ENCODE results near the gene MAN1A1. TPM values are rescaled to one million over a fixed set of nuclear protein-coding genes. Genes with fewer than 3 reads are reported as not detected.

The MAN1A1 gene
- polyA plus RNA-seq, 1 donor from 2014 or later, result 4.6 TPM

DNA sequence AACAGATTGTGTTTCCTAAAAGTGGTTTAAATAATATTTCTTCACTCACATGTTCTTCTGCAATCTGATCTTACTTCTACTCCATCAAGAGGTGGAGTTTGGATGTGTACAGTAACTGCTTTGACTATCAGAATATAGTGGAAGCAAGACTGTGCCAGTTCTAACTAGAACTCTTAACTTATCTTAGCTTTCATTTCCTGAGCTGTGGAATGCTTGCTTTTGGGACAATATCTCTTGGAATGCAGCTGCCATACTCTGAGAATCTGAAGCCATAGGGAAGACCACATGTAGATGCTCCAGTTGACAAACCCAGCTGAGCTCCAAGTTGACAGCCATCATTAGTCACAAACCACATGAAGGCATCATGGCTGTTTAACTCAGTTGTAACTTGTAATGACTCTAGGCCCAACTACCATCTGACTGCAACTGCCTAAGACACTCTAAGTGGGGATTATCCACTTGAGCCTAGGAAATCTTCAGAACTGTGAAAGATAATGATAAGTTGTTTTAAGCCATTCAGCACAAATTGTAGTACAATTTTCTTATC lies 40.8 kb upstream of the MAN1A1 start:
- no peak overlapping the region for H3K4me3 ChIP-seq (ENCODE audit: low read length)

DNA sequence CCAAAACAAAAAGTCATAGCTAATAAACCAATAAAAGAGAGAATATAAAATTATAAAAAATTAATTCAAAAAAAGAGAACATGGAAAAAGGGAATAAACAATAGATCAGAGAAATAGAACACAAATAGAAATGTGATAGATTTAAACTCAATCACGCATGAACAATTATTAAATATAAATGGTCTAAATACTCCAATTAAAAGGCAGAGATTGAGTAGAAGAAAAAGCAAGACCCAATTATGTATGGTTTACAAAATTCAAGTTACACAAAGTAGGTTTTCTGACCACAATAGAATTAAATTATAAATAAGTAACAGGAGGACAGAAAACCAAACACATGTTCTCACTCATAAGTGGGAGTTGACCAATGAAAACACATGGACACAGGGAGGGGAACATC lies 36.4 kb upstream of the MAN1A1 start:
- H3K9me2 ChIP-seq (ENCODE audit: insufficient read depth, low read length), result no peaks in the 10 kb centered on the region

More for the DNA sequence above, 40.8 kb upstream of the MAN1A1 start:
- no peak overlapping the region for H2AFZ ChIP-seq (ENCODE audit: low read depth, low read length)
- no peak overlapping the region for H3K27ac ChIP-seq (ENCODE audit: low read length)
- H3K36me3 ChIP-seq (ENCODE audit: insufficient read depth, low read length), result no peaks in the 10 kb centered on the region
- H4K20me1 ChIP-seq (ENCODE audit: insufficient read depth), result no peaks in the 10 kb centered on the region
- no peaks in the 10 kb centered on the region for H3K9me3 ChIP-seq (ENCODE audit: low read length)
- no peak overlapping the region for H3K4me2 ChIP-seq (ENCODE audit: low read length)
- H3K27me3 ChIP-seq (ENCODE audit: insufficient read depth, low read depth, low read length), result no peaks in the 10 kb centered on the region
- no peaks in the 10 kb centered on the region for H3K79me2 ChIP-seq (replicated peaks; ENCODE audit: insufficient read depth, low read length)
- TF ChIP-seq, protein P1, sequence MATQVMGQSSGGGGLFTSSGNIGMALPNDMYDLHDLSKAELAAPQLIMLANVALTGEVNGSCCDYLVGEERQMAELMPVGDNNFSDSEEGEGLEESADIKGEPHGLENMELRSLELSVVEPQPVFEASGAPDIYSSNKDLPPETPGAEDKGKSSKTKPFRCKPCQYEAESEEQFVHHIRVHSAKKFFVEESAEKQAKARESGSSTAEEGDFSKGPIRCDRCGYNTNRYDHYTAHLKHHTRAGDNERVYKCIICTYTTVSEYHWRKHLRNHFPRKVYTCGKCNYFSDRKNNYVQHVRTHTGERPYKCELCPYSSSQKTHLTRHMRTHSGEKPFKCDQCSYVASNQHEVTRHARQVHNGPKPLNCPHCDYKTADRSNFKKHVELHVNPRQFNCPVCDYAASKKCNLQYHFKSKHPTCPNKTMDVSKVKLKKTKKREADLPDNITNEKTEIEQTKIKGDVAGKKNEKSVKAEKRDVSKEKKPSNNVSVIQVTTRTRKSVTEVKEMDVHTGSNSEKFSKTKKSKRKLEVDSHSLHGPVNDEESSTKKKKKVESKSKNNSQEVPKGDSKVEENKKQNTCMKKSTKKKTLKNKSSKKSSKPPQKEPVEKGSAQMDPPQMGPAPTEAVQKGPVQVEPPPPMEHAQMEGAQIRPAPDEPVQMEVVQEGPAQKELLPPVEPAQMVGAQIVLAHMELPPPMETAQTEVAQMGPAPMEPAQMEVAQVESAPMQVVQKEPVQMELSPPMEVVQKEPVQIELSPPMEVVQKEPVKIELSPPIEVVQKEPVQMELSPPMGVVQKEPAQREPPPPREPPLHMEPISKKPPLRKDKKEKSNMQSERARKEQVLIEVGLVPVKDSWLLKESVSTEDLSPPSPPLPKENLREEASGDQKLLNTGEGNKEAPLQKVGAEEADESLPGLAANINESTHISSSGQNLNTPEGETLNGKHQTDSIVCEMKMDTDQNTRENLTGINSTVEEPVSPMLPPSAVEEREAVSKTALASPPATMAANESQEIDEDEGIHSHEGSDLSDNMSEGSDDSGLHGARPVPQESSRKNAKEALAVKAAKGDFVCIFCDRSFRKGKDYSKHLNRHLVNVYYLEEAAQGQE (IDR thresholded peaks at IDR 0.05; ENCODE audit: borderline replicate concordance), result no peak
- TF ChIP-seq MXI1 (conservative IDR thresholded peaks at IDR 0.05; ENCODE audit: poor library complexity, severe bottlenecking), result no peak
- no peak for TF ChIP-seq EZH2 (IDR thresholded peaks at IDR 0.05; ENCODE audit: borderline replicate concordance, insufficient read depth, low read length, poor library complexity, severe bottlenecking)
- no peak for TF ChIP-seq EP300 (conservative IDR thresholded peaks at IDR 0.05; ENCODE audit: poor library complexity, severe bottlenecking)
- no peak for TF ChIP-seq SMC3 (conservative IDR thresholded peaks at IDR 0.05; ENCODE audit: poor library complexity)
- no peak for TF ChIP-seq RAD21 (conservative IDR thresholded peaks at IDR 0.05)
- TF ChIP-seq, protein P2, sequence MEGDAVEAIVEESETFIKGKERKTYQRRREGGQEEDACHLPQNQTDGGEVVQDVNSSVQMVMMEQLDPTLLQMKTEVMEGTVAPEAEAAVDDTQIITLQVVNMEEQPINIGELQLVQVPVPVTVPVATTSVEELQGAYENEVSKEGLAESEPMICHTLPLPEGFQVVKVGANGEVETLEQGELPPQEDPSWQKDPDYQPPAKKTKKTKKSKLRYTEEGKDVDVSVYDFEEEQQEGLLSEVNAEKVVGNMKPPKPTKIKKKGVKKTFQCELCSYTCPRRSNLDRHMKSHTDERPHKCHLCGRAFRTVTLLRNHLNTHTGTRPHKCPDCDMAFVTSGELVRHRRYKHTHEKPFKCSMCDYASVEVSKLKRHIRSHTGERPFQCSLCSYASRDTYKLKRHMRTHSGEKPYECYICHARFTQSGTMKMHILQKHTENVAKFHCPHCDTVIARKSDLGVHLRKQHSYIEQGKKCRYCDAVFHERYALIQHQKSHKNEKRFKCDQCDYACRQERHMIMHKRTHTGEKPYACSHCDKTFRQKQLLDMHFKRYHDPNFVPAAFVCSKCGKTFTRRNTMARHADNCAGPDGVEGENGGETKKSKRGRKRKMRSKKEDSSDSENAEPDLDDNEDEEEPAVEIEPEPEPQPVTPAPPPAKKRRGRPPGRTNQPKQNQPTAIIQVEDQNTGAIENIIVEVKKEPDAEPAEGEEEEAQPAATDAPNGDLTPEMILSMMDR (IDR thresholded peaks at IDR 0.05; ENCODE audit: poor library complexity, severe bottlenecking), result no peak
- TF ChIP-seq POLR2AphosphoS5 (IDR thresholded peaks at IDR 0.05), result no peak
- H3F3A ChIP-seq (ENCODE audit: insufficient read depth, low read length, poor library complexity, severe bottlenecking), result no peaks in the 10 kb centered on the region
- H3K9ac ChIP-seq (ENCODE audit: low read length), result no peak overlapping the region
- no peaks in the 10 kb centered on the region for H3K9me2 ChIP-seq (ENCODE audit: insufficient read depth, low read length)

DNA sequence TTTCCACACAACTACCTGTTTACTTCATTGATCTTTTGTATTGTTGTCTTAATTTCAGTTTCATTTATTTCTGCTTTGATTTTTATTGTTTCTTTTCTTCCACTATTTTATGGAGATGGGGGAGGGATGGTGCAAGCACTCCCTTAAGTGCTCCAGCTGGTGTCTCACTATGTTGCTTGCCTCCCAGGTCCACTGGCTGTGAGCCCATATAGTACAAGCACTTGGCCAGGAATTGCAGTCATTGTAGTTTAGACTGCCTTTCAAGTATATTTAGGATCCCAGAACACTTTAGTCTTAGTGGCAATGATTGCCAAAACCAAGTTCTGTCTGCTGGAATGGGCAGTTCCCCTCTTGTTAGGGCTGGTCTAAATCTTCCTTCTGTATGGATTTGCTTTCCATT lies 34.9 kb upstream of the MAN1A1 start:
- H3K9ac ChIP-seq (ENCODE audit: low read length), result no peak overlapping the region
- no peak overlapping the region for H3K4me3 ChIP-seq (ENCODE audit: low read length)
- no peaks in the 10 kb centered on the region for H3K9me2 ChIP-seq (ENCODE audit: insufficient read depth, low read length)
- no peaks in the 10 kb centered on the region for H3F3A ChIP-seq (ENCODE audit: insufficient read depth, low read length, poor library complexity, severe bottlenecking)
- H4K20me1 ChIP-seq (ENCODE audit: insufficient read depth), result no peaks in the 10 kb centered on the region
- H2AFZ ChIP-seq (ENCODE audit: low read depth, low read length), result no peak overlapping the region
- no peaks in the 10 kb centered on the region for H3K79me2 ChIP-seq (replicated peaks; ENCODE audit: insufficient read depth, low read length)
- H3K36me3 ChIP-seq (ENCODE audit: insufficient read depth, low read length), result no peaks in the 10 kb centered on the region
- no peak overlapping the region for H3K4me2 ChIP-seq (ENCODE audit: low read length)
- no peaks in the 10 kb centered on the region for H3K27me3 ChIP-seq (ENCODE audit: insufficient read depth, low read depth, low read length)
- TF ChIP-seq EZH2 (IDR thresholded peaks at IDR 0.05; ENCODE audit: borderline replicate concordance, insufficient read depth, low read length, poor library complexity, severe bottlenecking), result no peak
- TF ChIP-seq, protein P1 (IDR thresholded peaks at IDR 0.05; ENCODE audit: borderline replicate concordance), result no peak
- no peak for TF ChIP-seq EP300 (conservative IDR thresholded peaks at IDR 0.05; ENCODE audit: poor library complexity, severe bottlenecking)
- H3K9me3 ChIP-seq (ENCODE audit: low read length), result no peaks in the 10 kb centered on the region
- H3K27ac ChIP-seq (ENCODE audit: low read length), result no peak overlapping the region

More for the DNA sequence above, 36.4 kb upstream of the MAN1A1 start:
- H3K27me3 ChIP-seq (ENCODE audit: insufficient read depth, low read depth, low read length), result no peaks in the 10 kb centered on the region
- H3K36me3 ChIP-seq (ENCODE audit: insufficient read depth, low read length), result no peaks in the 10 kb centered on the region
- H4K20me1 ChIP-seq (ENCODE audit: insufficient read depth), result no peaks in the 10 kb centered on the region
- no peak overlapping the region for H2AFZ ChIP-seq (ENCODE audit: low read depth, low read length)
- TF ChIP-seq SMC3 (conservative IDR thresholded peaks at IDR 0.05; ENCODE audit: poor library complexity), result no peak
- no peak overlapping the region for H3K9ac ChIP-seq (ENCODE audit: low read length)
- H3K4me2 ChIP-seq (ENCODE audit: low read length), result no peak overlapping the region
- H3K79me2 ChIP-seq (replicated peaks; ENCODE audit: insufficient read depth, low read length), result no peaks in the 10 kb centered on the region
- no peaks in the 10 kb centered on the region for H3K9me3 ChIP-seq (ENCODE audit: low read length)
- no peak overlapping the region for H3K4me3 ChIP-seq (ENCODE audit: low read length)
- no peak overlapping the region for H3K27ac ChIP-seq (ENCODE audit: low read length)
- H3F3A ChIP-seq (ENCODE audit: insufficient read depth, low read length, poor library complexity, severe bottlenecking), result no peaks in the 10 kb centered on the region

All from neural cell (in vitro differentiated cells).